GM19023 (cell line): ENCODE measurements around the gene NAV2.
A peak's percentile ranks its signal among the peaks of the same experiment; 100 is the strongest.

Experiments used
- ATAC-seq: cut with Tn5 transposase; IDR thresholded peaks from one replicate; pipeline ENCODE4 v1.9.1; 2021; ENCODE audit warnings: mild to moderate bottlenecking, moderate library complexity; ENCODE audit not compliant: unreplicated experiment

The NAV2 gene

DNA sequence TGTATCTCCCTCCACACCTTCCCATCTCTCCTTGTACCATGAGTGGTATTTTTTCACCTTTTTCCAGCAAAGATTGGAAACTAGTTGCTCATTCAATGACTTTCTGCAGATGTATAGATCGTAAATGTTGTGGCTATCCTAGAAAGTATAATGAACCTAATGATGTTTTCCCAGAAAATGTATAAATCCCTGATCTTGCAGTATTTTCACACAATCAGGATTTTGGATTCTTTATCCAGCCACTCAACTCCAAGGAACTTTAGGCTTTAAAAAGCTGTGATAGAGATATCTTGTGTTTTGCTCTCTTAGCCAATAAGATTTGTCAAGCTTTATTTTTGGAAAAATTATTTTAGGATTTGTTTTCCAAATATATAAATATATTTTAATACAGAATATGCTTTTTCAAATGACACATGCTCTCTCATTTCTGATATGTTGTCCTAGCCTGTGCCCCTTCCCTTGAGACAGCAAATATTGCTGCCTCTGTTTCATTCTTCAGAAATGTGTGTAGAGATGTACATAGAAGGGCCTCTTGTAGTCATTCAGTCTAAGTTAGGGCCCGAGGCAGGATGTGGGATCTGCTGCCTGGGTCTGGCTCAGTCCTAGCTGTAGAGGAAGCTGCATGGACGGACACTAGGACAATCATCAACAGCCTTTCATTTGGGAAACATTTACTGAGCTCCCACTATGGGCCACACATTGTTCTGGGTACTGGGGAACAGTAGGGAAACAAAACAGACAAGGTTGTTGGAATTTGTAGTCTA lies 62.4 kb downstream of the NAV2 start:
- no peak for ATAC-seq

DNA sequence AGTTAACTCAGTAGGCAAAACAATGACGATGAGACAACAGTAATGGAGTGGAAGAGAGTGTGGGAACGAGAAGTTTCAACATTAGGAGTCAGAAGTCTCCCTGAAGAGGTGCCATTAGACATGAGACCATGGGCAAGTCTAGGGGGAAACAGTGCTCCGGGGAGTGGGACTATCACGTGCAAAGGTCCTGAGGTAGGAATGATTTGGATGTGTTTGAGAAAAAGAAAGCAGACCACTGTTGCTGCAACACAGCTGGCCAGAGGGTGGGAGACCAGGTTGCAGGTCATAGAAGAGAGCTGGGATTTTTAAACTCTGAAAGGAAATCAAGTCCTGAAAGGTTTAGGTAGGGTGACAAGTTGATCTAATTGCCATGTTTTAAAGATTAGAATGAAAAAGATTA lies 63.0 kb downstream of the NAV2 start:
- no peak for ATAC-seq

DNA sequence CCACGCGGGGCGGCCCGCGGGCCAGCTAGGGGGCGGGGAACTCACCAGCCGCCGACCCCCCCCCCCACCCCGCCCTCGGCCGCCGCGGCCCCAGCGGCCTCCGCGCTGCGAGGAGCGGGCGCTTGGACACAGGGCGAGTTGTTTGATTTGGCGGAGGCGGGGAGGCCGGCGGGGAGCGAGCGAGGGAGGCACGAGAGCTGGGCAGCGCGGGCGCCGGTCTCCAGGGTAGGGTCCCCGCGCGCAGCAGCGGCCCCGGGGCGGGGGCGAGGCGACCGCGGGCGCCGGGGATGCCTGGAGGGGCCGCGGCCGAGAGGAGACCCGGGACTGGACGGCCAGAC lies 64.4 kb downstream of the NAV2 start:
- ATAC-seq, result peak; percentile 35

DNA sequence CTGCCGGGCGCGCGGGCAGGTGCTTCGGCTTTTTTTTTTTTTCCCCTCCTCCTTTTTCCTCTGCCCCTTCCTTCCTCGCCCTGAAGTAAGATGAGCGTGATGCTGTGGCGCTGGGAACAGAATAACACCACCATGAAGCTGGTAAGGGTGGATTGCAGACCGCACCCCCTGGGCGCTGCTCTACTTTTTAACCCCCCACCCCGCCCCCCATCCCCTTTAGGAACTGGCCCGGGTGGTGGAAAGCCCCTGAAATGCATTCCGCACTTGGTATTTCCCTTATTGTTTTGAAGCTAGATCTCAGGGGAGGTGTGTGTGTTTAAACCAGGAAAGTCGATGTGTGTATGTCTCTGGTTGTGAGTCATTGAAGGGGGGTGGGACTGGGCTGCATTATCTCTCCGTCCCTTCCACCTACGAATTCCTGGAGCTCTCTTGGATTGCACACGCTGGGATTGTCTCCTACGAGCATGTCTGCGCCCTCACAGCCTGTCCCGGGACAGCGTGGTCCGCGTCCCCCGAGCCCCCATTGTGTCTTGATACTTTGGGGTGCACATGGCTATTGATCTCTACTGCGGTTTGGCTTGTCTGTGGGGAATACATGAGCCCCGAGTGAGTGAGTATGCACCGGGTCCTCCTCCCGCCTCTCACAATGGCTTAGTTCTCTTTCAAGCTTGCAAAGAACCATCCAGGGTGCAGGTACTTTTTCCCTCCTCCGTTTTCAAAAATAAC lies 64.9 kb downstream of the NAV2 start:
- peak; percentile 81 for ATAC-seq

DNA sequence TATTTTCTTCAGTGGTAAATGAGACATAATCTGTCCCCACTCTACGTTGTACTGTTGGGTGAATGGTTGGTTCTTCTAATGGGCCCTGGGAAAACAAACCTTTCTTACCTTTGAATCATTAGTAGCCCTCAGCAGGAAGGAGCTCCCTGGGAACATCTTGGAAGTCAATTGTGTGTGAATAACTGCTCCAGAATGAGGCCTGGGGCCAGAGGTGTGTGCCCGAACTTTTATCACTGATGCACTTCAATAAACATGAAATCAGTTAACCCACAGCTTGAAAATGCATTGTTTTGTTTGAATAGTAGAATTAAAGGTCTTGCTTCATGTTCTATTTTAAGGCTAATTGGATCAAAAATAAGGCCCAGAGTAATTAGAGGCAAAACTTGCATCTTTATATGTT lies 67.1 kb downstream of the NAV2 start:
- ATAC-seq, result no peak

DNA sequence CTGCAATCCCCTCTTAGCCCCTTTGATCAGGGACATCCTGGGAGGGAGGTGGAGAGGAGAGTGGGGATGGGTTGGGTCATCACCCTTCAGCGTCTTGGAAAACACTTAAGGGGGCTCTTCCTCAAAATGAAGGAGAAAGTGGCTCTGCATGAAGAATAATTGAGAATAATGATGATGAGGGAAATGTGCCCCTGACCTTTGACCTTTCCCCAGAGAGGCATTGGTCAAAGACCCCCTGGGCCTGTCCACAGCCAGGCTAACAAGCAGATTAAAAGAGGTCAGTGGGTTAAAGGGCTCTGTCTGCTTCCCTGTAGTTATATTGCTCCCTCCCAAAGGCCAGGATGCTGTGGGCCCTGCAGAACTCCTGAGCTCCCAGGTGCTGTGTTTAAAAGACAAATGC lies 68.7 kb downstream of the NAV2 start:
- ATAC-seq, result no peak

DNA sequence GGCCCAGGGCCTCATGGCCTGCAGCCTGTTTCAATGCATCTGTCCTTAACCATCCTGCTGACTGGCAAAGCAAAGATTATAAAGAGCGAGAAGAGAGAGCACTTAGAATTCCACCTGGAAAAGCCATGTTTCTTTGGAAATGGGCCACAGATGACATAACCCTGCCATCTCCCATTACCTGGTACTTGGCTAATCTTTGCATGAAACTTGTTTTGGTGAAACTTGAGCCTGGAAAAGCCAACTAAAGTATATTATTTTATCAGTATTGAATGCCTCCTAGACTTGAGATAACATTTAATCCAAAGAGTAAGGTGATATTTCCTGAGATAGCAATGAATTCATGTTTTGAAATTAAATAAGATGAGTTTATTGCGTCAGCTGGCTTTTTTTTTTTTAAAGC lies 72.6 kb downstream of the NAV2 start:
- no peak for ATAC-seq

DNA sequence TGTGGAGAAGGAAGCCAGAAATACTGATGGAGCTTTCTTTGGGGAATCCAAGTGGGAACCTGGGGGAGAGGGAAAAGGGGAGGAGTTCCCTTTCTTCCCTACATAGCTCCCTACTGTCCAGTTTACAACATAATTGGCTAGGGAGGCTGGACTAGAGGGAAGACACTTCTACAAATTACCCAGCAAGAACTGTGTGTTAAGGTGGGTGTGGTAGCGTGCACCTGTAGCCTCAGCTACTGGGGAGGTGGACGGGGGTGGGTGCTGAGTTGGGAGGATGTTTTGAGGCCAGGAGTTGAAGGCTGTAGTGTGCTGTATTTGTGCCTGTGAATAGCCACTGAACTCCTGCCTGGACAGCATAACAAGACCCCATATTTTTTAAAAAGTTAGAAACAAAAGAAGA lies 74.0 kb downstream of the NAV2 start:
- ATAC-seq, result no peak

DNA sequence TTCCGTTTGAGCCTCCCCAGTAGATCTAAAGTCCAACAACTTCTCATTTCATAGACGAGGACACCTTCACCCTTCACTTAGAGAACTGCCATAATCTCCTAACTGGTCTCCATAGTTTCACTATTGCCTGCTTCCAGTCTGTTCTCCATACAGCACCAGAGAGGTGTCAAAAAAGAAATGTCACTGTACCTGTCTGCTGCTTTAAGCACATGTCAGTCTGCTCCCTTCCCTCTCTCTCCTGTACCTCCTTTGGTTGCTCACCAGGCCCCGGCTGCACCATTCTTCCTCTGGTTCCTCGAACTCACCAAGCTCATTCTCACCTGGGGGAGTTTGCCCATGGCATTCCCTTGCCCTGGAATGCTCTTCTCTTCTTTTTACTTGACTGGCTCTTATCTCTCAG lies 75.8 kb downstream of the NAV2 start:
- ATAC-seq, result no peak

DNA sequence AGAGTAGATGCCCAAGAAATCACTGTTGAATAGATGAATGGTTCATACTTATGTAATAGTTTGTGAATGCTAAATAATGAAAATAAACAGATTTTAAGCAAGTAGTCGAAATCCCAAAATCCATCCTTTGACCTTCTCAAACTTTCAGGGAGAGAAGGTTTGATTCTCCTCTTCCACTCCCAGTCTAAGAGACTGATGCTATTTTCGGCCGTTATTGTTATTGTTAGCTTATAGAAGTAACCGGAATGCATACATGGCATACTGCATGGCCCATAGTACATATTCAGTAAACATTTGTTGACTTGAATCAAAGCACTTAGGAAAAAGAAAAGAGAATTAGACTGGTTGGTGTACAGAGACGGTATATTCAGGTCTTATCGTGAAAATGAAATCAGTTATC lies 76.6 kb downstream of the NAV2 start:
- no peak for ATAC-seq

DNA sequence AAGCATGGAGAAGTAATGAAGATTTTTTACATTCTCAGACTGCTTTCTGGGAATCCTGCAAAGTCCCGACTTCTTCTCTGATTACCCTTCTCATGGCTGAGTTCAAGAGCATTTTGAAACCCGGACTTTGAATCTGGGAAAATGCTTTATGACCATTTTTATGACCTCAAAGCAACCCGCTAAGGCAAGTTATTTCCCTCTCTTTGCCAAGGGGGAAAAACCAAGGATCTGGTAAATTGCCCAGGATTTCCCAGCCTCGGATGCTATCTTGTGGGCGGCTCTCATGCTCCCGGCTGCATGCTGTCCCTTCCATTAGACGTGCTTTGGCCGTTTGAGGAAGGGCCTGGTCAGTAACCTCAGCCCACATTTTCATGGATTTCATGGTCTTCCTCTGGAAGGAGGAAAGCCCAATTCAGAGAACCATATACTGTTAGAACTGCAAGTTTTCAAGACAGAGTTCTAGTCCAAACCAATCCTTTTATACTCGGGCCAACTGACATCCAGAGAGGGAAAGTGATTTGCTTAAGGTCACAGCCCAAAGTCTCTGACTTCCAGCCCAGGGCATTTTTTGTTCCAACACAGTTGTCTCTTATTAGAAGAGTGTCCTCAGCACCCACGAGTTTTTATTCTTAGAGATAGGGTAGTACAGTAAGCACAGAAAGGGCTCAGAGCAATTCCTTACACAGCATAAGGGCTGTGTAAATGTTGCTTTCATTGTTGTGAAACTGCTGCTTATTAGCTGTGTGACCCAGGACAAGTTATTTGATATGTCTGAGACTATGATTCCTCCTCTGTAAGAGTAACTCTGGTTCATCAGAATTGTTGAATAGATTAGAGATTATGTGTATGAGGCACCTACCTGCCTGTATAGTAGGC lies 77.4 kb downstream of the NAV2 start:
- ATAC-seq, result no peak

DNA sequence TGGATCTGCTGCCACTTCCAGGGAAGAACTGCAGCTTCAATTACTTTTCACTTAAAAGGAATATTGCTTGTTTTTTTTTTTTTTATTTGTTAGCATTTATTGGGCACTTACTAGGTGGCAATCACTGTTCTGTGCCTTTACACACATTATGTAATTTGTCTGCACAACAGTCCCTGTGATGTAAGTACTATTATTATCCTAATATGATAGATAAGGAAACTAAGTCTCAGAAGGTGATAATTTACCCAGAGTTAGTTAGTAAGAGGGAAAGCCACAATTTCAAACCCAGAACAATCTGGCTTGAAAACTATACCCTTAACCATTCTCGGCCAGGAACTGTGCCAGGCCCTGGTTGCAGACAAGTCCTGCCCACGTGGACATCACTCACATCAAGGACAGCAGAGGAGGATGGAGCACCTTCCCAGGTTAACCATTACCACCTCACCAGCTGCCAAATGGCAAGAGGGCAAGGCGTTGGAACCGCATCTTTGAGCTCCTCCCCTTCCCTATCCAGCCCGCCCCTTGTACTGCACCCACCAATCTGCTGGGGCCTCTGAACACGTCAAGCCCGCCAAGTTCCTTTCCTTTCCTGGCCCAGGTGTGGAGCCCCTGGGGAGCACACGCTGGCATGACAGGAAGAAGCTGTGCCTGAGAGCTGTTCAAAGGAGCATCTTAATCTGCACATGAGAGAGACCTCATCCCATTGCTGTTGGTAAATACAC lies 78.4 kb downstream of the NAV2 start:
- no peak for ATAC-seq

DNA sequence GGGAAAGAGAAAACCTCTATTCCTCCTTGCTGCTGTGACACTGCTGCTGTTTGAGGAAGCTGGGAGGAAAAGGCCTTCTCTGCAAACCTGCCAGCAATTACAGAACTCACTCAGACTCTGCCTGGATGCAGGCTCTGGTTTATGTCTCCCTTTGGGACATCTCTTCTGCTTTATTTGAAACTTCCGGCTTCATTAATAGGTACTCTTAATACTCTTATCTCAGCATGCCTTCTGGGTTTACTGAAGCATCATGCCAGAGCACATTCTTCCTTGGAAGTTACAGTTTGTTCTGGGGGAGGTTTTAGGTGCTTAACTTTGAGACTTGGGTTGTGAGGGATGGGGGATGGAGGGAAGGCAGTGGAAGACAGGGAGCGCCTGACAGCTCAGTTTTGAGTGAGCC lies 79.9 kb downstream of the NAV2 start:
- ATAC-seq, result no peak

DNA sequence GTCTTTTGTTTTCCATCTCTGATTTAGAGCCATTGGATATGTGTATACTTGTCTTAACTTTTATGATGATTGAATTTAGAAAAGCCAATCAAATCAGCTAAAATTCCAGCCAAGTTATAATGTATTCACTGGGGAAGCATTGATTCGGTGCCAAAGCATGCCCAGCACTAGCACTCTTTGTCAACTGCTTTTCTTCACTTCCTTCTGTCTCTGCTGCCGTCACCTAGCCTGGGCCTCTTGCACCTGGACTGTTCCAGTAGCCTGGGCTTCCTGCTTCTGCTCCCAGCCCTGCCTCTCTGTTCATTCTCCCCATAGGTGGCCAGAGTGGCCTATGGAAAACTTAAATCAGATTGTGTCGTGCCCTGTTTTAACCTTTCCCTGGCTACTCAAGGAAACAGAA lies 80.7 kb downstream of the NAV2 start:
- ATAC-seq, result no peak

DNA sequence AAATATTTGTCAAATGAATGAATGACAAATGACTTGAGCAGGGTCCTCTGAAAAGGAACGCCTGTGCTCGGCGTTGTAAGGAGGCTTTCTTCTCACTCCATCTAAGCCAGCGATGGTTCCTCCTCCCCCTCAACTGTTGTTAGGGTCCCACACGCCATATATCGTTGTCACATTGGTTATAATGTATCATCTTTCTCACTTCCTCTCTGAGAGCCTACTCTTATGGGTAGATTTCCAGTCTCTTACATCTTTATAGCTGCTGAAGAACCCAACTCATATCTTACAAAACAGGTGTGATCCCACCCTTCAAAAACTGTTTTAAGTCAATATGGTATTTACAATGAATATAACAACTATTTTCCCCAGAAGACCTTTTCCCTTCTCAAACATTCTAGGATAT lies 81.5 kb downstream of the NAV2 start:
- no peak for ATAC-seq

DNA sequence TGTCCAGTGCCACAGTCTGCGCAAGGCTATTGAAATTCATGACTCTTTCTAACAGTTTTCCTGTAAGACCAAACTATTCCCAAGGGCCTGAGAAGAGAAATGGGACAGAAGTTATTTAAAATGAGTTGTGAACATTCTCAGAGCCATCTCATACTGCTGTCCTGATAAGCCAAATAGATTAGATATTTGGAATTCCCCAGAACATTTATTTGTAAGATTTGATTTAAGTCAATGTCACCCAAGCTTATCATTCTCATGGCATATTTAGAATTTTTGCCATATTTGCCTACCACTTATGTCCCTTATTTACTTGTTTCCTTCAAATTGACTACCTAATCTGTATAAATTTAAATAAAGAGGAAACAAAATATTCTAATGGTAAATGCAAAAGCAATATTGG lies 82.4 kb downstream of the NAV2 start:
- ATAC-seq, result no peak

DNA sequence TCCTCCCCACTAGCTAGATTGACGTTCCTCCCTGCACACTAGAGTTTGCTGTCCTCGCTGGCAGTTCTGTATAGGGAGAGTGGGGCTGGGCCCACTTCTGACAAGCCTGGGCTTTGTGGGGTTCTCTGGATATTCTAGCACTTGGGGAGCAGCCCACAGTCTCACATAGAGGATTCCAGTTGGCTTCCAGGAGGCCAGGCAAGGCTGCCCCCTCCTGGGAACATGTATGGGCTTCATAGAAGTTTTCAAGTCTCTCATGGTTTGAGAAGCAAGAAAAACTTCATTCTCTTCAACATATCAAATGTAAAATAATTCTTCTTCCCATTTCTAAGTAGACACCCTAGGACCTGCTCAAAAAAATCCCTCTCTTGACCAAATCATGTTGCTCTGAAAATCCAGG lies 87.5 kb downstream of the NAV2 start:
- no peak for ATAC-seq

DNA sequence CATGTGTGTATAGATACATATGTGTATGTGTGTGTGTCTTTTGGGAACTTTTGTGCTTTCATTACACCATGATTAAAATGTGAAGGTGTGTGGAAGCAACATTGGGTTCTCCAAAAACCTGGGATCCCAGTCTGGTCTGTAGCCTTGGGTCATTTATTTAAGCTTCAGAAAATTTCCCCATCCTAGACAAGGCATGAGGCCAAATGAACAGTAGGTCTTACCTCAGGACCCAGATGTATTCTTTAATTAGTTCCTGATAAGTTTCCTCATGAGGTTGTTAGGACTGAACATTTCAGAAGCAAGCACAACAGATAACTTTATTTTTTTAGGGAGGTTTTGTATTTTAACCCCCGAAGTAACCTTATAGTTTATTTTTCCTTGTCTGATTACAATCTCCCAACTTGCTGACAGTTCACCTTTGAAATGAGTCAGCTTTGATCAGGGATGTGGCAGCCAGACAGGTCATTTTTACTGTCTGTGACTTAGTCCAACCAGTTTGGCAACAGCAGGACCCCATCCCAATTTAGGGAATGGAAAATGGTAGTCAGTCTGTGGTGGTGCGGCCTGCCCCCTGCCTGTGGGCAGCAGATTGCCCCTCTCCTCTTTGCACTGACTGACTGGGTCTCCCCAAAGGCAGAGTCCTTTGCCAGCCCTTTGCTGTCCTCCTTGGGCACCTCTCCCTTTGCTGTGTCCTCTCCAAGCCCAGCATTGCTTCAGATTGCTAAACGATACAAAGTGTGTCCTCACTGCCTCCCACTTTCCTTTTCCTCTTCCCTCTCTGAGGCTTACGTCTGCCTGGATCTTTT lies 88.3 kb downstream of the NAV2 start:
- ATAC-seq, result no peak

DNA sequence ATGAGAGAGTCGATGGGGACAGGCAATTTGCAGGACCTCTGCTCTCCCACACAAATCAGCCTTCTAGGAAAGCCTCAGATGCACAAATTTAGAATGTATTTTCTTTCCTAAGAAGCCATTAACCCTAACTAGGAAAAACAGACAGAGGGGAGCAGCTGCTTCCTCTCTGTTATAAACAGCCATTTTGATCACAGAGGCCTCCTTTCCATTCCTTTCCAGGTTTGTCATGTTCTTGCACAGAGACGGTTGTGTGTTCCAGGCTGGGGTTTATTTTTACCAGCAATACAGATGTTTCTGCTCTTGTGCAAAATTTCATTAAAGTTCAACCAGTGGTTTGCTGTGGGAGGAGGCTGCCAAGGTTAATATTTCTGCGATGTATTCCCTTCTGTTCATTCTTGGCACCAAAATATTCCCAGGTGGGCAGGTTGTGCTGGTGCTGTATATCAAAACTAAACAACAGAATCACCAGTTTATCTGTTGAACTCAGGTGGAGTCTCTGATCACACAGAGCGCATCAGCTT lies 90.2 kb downstream of the NAV2 start:
- ATAC-seq, result no peak

DNA sequence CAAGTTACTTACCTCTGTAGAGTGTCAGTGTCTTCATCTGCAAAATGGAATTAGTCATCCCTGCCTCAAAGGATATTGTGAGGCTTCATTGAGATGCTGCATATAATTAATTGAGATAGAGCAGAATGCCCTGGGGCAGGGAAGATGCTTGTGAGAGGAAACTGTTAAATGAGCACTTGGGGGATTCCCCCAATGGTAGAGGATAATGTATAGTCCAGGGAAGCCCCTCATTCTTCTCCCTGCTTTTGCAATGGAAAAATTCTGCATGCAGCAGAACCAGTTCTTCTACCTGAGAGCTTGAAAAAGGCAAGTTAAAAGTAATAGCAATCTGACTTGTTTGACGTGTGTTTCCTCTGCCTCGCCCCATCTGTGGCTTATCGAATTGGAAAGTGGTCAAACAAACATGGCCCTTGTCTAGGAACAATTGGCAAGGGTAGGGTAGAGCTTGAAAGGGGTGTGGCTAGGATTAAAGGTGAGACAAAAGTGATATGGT lies 90.9 kb downstream of the NAV2 start:
- no peak for ATAC-seq
